Measurements from ENCODE around the gene TRAF2.
A peak's percentile ranks its signal among the peaks of the same experiment; 100 is the strongest.
"Not testable (repeated sequence)": the region's sequence is repeated elsewhere in the genome, so short reads cannot be mapped to it uniquely, and the experiment has no call there.

The TRAF2 gene

GRCh38 chr9:136881691-136882108 is 4.6 kb upstream of the TRAF2 start:
- peak in 1 of 2 donors; percentile 23 for DNase-seq (ENCODE audit: low read depth in 2 of 2, low spot score in 1 of 2)

- DNase-seq (ENCODE audit: low read depth in 2 of 2, low spot score in 1 of 2) = peak; percentile 83 to 92
These were observed 4.0 kb upstream of the TRAF2 start for GRCh38 chr9:136882109-136882946.

- not testable (repeated sequence) for DNase-seq (ENCODE audit: low read depth in 2 of 2, low spot score in 1 of 2)
These were observed 3.4 kb upstream of the TRAF2 start for GRCh38 chr9:136882947-136883283.

- DNase-seq (ENCODE audit: low read depth in 2 of 2, low spot score in 1 of 2) = not testable (repeated sequence)
These were observed 2.6 kb upstream of the TRAF2 start for GRCh38 chr9:136883670-136884069.

- DNase-seq (ENCODE audit: low read depth in 2 of 2, low spot score in 1 of 2) = no peak
These were observed 588 bp downstream of the TRAF2 start for GRCh38 chr9:136886610-136887597.

- no peak for DNase-seq (ENCODE audit: low read depth in 2 of 2, low spot score in 1 of 2)
These were observed 2.1 kb downstream of the TRAF2 start for GRCh38 chr9:136888454-136888853.

GRCh38 chr9:136889858-136890257 is 3.5 kb downstream of the TRAF2 start:
- no peak for DNase-seq (ENCODE audit: low read depth in 2 of 2, low spot score in 1 of 2)

GRCh38 chr9:136890661-136891060 is 4.3 kb downstream of the TRAF2 start:
- no peak for DNase-seq (ENCODE audit: low read depth in 2 of 2, low spot score in 1 of 2)

GRCh38 chr9:136896027-136896426 is 9.7 kb downstream of the TRAF2 start:
- no peak for DNase-seq (ENCODE audit: low read depth in 2 of 2, low spot score in 1 of 2)

GRCh38 chr9:136898483-136899100 is 12.3 kb downstream of the TRAF2 start:
- DNase-seq (ENCODE audit: low read depth in 2 of 2, low spot score in 1 of 2) = no peak

GRCh38 chr9:136899196-136899595 is 12.9 kb downstream of the TRAF2 start:
- DNase-seq (ENCODE audit: low read depth in 2 of 2, low spot score in 1 of 2) = no peak

- DNase-seq (ENCODE audit: low read depth in 2 of 2, low spot score in 1 of 2) = no peak
These were observed 14.2 kb downstream of the TRAF2 start for GRCh38 chr9:136900556-136900955.

- DNase-seq (ENCODE audit: low read depth in 2 of 2, low spot score in 1 of 2) = no peak
These were observed 14.7 kb downstream of the TRAF2 start for GRCh38 chr9:136900988-136901515.

GRCh38 chr9:136901516-136902258 is 15.4 kb downstream of the TRAF2 start:
- peak; percentile 52 to 62 for DNase-seq (ENCODE audit: low read depth in 2 of 2, low spot score in 1 of 2)

- peak; percentile 69 to 74 for DNase-seq (ENCODE audit: low read depth in 2 of 2, low spot score in 1 of 2)
These were observed 16.0 kb downstream of the TRAF2 start for GRCh38 chr9:136902259-136902821.

GRCh38 chr9:136903041-136903554 is 16.8 kb downstream of the TRAF2 start:
- DNase-seq (ENCODE audit: low read depth in 2 of 2, low spot score in 1 of 2) = no peak

GRCh38 chr9:136906266-136906665 is 19.9 kb downstream of the TRAF2 start:
- DNase-seq (ENCODE audit: low read depth in 2 of 2, low spot score in 1 of 2) = no peak

GRCh38 chr9:136907011-136907914 is 20.9 kb downstream of the TRAF2 start:
- no peak for DNase-seq (ENCODE audit: low read depth in 2 of 2, low spot score in 1 of 2)
